Measurements from ENCODE around the gene TRAPPC2. TPM values are rescaled to one million over a fixed set of nuclear protein-coding genes. Genes with fewer than 3 reads are reported as not detected.

Gene TRAPPC2
- total RNA-seq, 1 experiment from 2014 or later: 11.9 TPM

GRCh38 chrX:13770013-13770535 is 35.7 kb upstream of the TRAPPC2 start:
- Histone ChIP-seq H3K36me3 (ENCODE audit: control insufficient read depth in 1 of 2, insufficient read depth in 2 of 2, low read length in 2 of 2) (peaks cover 3 to 6% of the 10 kb centered on the region in 2 experiments; a peak in 2 of 4 replicates), H3K27ac (ENCODE audit: low read depth, low read length) (no peak overlapping the region), H4K20me1 (ENCODE audit: insufficient read depth) (no peaks in the 10 kb centered on the region), H3K4me1 (ENCODE audit: control insufficient read depth in 1 of 2, insufficient read depth in 2 of 2, low read length in 2 of 2) (no peaks in the 10 kb centered on the region), H3K4me3 (replicated peaks in 1 of 2; ENCODE audit: low read depth in 1 of 2, low read length in 2 of 2) (no peak overlapping the region), H3K4me2 (ENCODE audit: low read length) (no peak overlapping the region), H3K27me3 (ENCODE audit: insufficient read depth, low read length) (no peaks in the 10 kb centered on the region), H2AFZ (ENCODE audit: low read depth, low read length, poor library complexity, severe bottlenecking) (no peak overlapping the region), H3K9ac (ENCODE audit: low read length) (no peak overlapping the region), H3K79me2 (ENCODE audit: insufficient read depth, low read length) (no peaks in the 10 kb centered on the region), H3K9me3 (ENCODE audit: control insufficient read depth in 1 of 2, insufficient read depth in 1 of 2, low read depth in 1 of 2, low read length in 2 of 2) (no peaks in the 10 kb centered on the region), H3K9me2 (ENCODE audit: insufficient read depth) (no peaks in the 10 kb centered on the region)
- intact Hi-C loops (cut with micrococcal nuclease): no loop called here
- POLR2A ChIA-PET: no interaction called here
- CTCF ChIA-PET: no interaction called here
- ATAC-seq (no peak), DNase-seq (ENCODE audit: low read depth, low spot score) (no peak)
- RAD21 ChIA-PET (ENCODE audit: low non-redundant PET in 1 of 2, low total read pairs in 2 of 2, uncharacterized antibody in 2 of 2, unreplicated experiment in 2 of 2): no interaction called here
- BruUV-seq (replicated peaks): no TSS peak
- no peak for TF ChIP-seq POLR2AphosphoS5 (IDR thresholded peaks at IDR 0.05; ENCODE audit: low read depth, low read length)
- no peak for TF ChIP-seq ZNF274 (IDR thresholded peaks at IDR 0.05; ENCODE audit: low read depth, low read length)
- TF ChIP-seq, protein P1, sequence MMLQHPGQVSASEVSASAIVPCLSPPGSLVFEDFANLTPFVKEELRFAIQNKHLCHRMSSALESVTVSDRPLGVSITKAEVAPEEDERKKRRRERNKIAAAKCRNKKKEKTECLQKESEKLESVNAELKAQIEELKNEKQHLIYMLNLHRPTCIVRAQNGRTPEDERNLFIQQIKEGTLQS (IDR thresholded peaks at IDR 0.05): no peak
- TF ChIP-seq SIN3A (IDR thresholded peaks at IDR 0.05; ENCODE audit: low read depth): no peak
- TF ChIP-seq CEBPB (IDR thresholded peaks at IDR 0.05; ENCODE audit: low read depth): no peak
- TF ChIP-seq, protein P2, sequence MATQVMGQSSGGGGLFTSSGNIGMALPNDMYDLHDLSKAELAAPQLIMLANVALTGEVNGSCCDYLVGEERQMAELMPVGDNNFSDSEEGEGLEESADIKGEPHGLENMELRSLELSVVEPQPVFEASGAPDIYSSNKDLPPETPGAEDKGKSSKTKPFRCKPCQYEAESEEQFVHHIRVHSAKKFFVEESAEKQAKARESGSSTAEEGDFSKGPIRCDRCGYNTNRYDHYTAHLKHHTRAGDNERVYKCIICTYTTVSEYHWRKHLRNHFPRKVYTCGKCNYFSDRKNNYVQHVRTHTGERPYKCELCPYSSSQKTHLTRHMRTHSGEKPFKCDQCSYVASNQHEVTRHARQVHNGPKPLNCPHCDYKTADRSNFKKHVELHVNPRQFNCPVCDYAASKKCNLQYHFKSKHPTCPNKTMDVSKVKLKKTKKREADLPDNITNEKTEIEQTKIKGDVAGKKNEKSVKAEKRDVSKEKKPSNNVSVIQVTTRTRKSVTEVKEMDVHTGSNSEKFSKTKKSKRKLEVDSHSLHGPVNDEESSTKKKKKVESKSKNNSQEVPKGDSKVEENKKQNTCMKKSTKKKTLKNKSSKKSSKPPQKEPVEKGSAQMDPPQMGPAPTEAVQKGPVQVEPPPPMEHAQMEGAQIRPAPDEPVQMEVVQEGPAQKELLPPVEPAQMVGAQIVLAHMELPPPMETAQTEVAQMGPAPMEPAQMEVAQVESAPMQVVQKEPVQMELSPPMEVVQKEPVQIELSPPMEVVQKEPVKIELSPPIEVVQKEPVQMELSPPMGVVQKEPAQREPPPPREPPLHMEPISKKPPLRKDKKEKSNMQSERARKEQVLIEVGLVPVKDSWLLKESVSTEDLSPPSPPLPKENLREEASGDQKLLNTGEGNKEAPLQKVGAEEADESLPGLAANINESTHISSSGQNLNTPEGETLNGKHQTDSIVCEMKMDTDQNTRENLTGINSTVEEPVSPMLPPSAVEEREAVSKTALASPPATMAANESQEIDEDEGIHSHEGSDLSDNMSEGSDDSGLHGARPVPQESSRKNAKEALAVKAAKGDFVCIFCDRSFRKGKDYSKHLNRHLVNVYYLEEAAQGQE (IDR thresholded peaks at IDR 0.05; ENCODE audit: low read depth): no peak
- TF ChIP-seq CBX3 (IDR thresholded peaks at IDR 0.05; ENCODE audit: low read depth): no peak
- TF ChIP-seq, protein P3, sequence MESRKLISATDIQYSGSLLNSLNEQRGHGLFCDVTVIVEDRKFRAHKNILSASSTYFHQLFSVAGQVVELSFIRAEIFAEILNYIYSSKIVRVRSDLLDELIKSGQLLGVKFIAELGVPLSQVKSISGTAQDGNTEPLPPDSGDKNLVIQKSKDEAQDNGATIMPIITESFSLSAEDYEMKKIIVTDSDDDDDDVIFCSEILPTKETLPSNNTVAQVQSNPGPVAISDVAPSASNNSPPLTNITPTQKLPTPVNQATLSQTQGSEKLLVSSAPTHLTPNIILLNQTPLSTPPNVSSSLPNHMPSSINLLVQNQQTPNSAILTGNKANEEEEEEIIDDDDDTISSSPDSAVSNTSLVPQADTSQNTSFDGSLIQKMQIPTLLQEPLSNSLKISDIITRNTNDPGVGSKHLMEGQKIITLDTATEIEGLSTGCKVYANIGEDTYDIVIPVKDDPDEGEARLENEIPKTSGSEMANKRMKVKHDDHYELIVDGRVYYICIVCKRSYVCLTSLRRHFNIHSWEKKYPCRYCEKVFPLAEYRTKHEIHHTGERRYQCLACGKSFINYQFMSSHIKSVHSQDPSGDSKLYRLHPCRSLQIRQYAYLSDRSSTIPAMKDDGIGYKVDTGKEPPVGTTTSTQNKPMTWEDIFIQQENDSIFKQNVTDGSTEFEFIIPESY (IDR thresholded peaks at IDR 0.05; ENCODE audit: extremely low read depth, insufficient replicate concordance, low read length): no peak
- TF ChIP-seq SRF (IDR thresholded peaks at IDR 0.05; ENCODE audit: low read depth): no peak
- TF ChIP-seq ELF1 (IDR thresholded peaks at IDR 0.05; ENCODE audit: borderline replicate concordance, low read depth): no peak
- TF ChIP-seq JUND (IDR thresholded peaks at IDR 0.05): no peak
- TF ChIP-seq EZH2 (IDR thresholded peaks at IDR 0.05): no peak
- TF ChIP-seq FOSL1 (IDR thresholded peaks at IDR 0.05; ENCODE audit: low read depth): no peak
- TF ChIP-seq EGR1 (IDR thresholded peaks at IDR 0.05; ENCODE audit: low read depth): no peak
